ENCODE measurements around the gene GRPEL2. TPM values are rescaled to one million over a fixed set of nuclear protein-coding genes. Genes with fewer than 3 reads are reported as not detected.

GRPEL2 gene
- total and polyA plus RNA-seq, 8 donors = 1.4 to 19.1 (median 7.0) TPM

DNA sequence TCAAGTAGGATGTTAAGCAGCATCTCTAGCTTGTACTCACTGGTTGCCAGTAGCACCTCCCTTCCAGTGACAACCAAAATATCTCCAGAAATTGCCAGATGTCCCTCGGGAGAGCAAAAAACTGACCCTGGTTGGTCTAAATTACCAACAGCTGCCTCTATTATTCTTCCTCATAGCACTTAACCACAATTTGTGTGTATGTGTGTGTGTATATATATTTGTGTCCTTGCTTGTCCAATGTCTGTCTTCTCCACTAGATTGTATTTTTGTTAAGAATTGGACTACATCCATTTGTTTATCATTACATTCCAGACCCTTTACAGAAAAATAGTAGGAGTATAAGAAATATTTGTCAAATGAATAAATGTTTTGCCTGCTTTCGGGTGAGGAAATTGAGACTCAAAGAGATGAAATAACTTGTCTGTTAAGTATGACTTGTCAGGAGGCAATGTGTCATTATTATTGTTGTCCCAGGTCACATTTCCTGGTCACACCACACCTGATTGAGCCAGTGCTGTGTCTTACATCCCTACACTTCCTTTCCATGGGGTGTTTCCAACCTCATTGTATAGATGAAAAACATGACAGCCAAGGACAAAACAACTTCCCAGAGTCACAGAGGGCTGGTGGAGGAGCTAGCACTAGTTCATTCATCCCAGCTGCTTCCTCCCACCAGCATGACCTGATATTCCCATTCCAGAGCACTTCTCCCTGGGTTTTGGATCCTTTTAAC lies 11.4 kb upstream of the GRPEL2 start:
- 70 to 87% (median 75%) methylated on average over 2 of the region's 2 CpGs for WGBS, 5 donors
- Histone ChIP-seq H3K27me3 (no peaks in the 10 kb centered on the region), H3K27ac (no peak overlapping the region)

GRCh38 chr5:149337736-149338135 lies 7.6 kb upstream of the GRPEL2 start:
- Histone ChIP-seq H3K4me3 (no peak overlapping the region), H3K9me3 (no peaks in the 10 kb centered on the region), H3K36me3 (peaks cover 0 to 24% (median 15%) of the 10 kb centered on the region in 4 donors), H3K27me3 (no peaks in the 10 kb centered on the region), H3K27ac (no peak overlapping the region), H3K4me1 (no peaks in the 10 kb centered on the region)
- DNase-seq = peak in 1 of 2 donors; percentile 34
- WGBS, 5 donors = 85 to 92% (median 90%) methylated on average over 4 of the region's 4 CpGs
- no peak for TF ChIP-seq POLR2AphosphoS5 (IDR thresholded peaks at IDR 0.05)
- TF ChIP-seq, protein P1, sequence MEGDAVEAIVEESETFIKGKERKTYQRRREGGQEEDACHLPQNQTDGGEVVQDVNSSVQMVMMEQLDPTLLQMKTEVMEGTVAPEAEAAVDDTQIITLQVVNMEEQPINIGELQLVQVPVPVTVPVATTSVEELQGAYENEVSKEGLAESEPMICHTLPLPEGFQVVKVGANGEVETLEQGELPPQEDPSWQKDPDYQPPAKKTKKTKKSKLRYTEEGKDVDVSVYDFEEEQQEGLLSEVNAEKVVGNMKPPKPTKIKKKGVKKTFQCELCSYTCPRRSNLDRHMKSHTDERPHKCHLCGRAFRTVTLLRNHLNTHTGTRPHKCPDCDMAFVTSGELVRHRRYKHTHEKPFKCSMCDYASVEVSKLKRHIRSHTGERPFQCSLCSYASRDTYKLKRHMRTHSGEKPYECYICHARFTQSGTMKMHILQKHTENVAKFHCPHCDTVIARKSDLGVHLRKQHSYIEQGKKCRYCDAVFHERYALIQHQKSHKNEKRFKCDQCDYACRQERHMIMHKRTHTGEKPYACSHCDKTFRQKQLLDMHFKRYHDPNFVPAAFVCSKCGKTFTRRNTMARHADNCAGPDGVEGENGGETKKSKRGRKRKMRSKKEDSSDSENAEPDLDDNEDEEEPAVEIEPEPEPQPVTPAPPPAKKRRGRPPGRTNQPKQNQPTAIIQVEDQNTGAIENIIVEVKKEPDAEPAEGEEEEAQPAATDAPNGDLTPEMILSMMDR (IDR thresholded peaks at IDR 0.05) = no peak
- no peak for TF ChIP-seq POLR2A (IDR thresholded peaks at IDR 0.05)
- no peak for TF ChIP-seq EP300 (IDR thresholded peaks at IDR 0.05)
- intact Hi-C loops (cut with DNase I; ENCODE audit: low total_unique reads) = no loop called here

More for the DNA sequence above, 11.4 kb upstream of the GRPEL2 start:
- Histone ChIP-seq H3K36me3 (peaks cover 0 to 20% (median 15%) of the 10 kb centered on the region in 4 donors), H3K4me1 (no peaks in the 10 kb centered on the region), H3K4me3 (no peak overlapping the region), H3K9me3 (no peaks in the 10 kb centered on the region)
- intact Hi-C loops (cut with DNase I; ENCODE audit: low total_unique reads) = no loop called here
- no peak for TF ChIP-seq POLR2A (IDR thresholded peaks at IDR 0.05)
- TF ChIP-seq POLR2AphosphoS5 (IDR thresholded peaks at IDR 0.05) = no peak
- TF ChIP-seq EP300 (IDR thresholded peaks at IDR 0.05) = no peak
- TF ChIP-seq, protein P1 (IDR thresholded peaks at IDR 0.05) = no peak
- DNase-seq = no peak

- Histone ChIP-seq H3K27me3 (no peaks in the 10 kb centered on the region), H3K27ac (no peak overlapping the region), H3K9me3 (no peaks in the 10 kb centered on the region), H3K4me3 (no peak overlapping the region), H3K4me1 (no peaks in the 10 kb centered on the region), H3K36me3 (peaks cover 0 to 24% (median 12%) of the 10 kb centered on the region in 4 donors)
- intact Hi-C loops (cut with DNase I; ENCODE audit: low total_unique reads) = no loop called here
- 54 to 94% (median 72%) methylated on average over 1 of the region's 1 CpG for WGBS, 5 donors
- TF ChIP-seq EP300 (IDR thresholded peaks at IDR 0.05) = no peak
- no peak for TF ChIP-seq POLR2A (IDR thresholded peaks at IDR 0.05)
- no peak for TF ChIP-seq POLR2AphosphoS5 (IDR thresholded peaks at IDR 0.05)
- TF ChIP-seq, protein P1 (IDR thresholded peaks at IDR 0.05) = no peak
- DNase-seq = no peak
Observed at GRCh38 chr5:149338364-149338763, 6.9 kb upstream of the GRPEL2 start.

DNA sequence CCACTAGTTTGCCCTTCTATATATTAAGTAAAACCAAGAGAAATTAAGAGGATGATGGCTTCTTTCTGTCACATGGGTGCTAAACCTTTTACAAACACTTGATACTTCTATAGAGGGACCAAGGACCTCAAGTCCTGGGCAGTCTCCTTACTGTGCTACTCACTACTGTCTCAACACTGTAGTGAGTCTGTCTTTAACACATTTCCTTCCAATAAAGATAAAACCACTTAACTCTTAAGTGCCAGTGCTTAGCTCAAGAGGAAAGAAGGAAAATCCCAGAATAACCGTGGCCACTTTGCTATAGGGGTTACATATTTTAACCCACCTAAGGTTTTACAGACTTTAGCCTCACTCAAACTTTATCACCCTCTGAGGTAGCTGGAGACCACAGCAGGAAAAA lies 4.4 kb upstream of the GRPEL2 start:
- DNase-seq = no peak
- WGBS, 5 donors = 61 to 74% (median 70%) methylated on average over 1 of the region's 1 CpG
- Histone ChIP-seq H3K27ac (no peak overlapping the region), H3K36me3 (peaks cover 0 to 16% (median 5%) of the 10 kb centered on the region in 4 donors), H3K4me3 (no peak overlapping the region), H3K27me3 (no peaks in the 10 kb centered on the region), H3K4me1 (peaks cover 11 to 13% (median 12%) of the 10 kb centered on the region in 4 donors), H3K9me3 (no peaks in the 10 kb centered on the region)
- intact Hi-C loops (cut with DNase I; ENCODE audit: low total_unique reads) = no loop called here
- TF ChIP-seq, protein P1 (IDR thresholded peaks at IDR 0.05) = no peak
- no peak for TF ChIP-seq POLR2A (IDR thresholded peaks at IDR 0.05)
- no peak for TF ChIP-seq POLR2AphosphoS5 (IDR thresholded peaks at IDR 0.05)
- no peak for TF ChIP-seq EP300 (IDR thresholded peaks at IDR 0.05)
